B cell (primary cell): ENCODE data around the gene KCNK1. TPM values are rescaled to one million over a fixed set of nuclear protein-coding genes. Genes with fewer than 3 reads are reported as not detected.

ENCODE experiments used
- ATAC-seq: fragments of 200-7000 bp; cut with Tn5 transposase; one replicate; pipeline ENCODE4 v1.10.0; 2021; ENCODE audit warnings: low read depth, mild to moderate bottlenecking, moderate number of reproducible peaks, moderate library complexity
- CTCF ChIA-PET: fragments of 350-600 bp; sonication (Branson Sonifier 250); formaldehyde crosslinking; loops from one replicate; lab custom pipeline; 2021; ENCODE audit warnings: antibody characterized with exemption, inconsistent platforms; lab: Charles Lee
- POLR2A ChIA-PET: fragments of 350-600 bp; sonication (Branson Sonifier 250); formaldehyde crosslinking; loops from one replicate; lab custom pipeline; 2021; ENCODE audit warnings: antibody characterized with exemption; lab: Charles Lee
- DNase-seq: peaks from one replicate; pipeline ENCODE4 v3.0.0; 2013
- H2AFZ ChIP-seq: 2 replicates; pipeline ENCODE4 v1.6.1; 2012; ENCODE audit warnings: mild to moderate bottlenecking, low read depth, low read length; ENCODE audit not compliant: insufficient read depth, poor library complexity, severe bottlenecking
- H3K27ac ChIP-seq, 2 donors: 1 replicate in 1 of 2; 2 replicates in 1 of 2; pipeline ENCODE4 v1.5.1; 2012 to 2013; ENCODE audit warnings: low read length in 2 of 2, mild to moderate bottlenecking in 2 of 2, moderate library complexity in 1 of 2
- H3K27me3 ChIP-seq, 4 experiments: fragments of 200-600 bp in 1 of 4; sonication (generic) in 1 of 4; replicated peaks in 1 of 4; 1 replicate in 2 of 4; 2 replicates in 2 of 4; pipeline versions ENCODE4 v1.6.1 to v1.7.0; 2013 to 2016; ENCODE audit warnings: low read length in 3 of 4, mild to moderate bottlenecking in 2 of 4, mixed read lengths in 1 of 4, moderate library complexity in 1 of 4; ENCODE audit not compliant: insufficient read depth in 4 of 4, control insufficient read depth in 3 of 4; ENCODE audit errors: control extremely low read depth in 1 of 4
- H3K36me3 ChIP-seq, 2 experiments: replicated peaks in 1 of 2; 1 replicate in 1 of 2; 2 replicates in 1 of 2; pipeline versions ENCODE4 v1.6.1 to v1.7.1; 2013; ENCODE audit warnings: low read length in 1 of 2; ENCODE audit not compliant: insufficient read depth in 2 of 2, control insufficient read depth in 1 of 2; ENCODE audit errors: control extremely low read depth in 1 of 2, extremely low read depth in 1 of 2
- H3K4me1 ChIP-seq, 2 donors: fragments of 200-600 bp in 1 of 2; sonication (generic) in 1 of 2; 1 replicate in 1 of 2; 2 replicates in 1 of 2; pipeline versions ENCODE4 v1.5.1 to v1.6.1; 2013 to 2017; ENCODE audit warnings: low read length in 2 of 2; ENCODE audit not compliant: control insufficient read depth in 2 of 2, insufficient read depth in 2 of 2
- H3K4me2 ChIP-seq: replicated peaks from 2 replicates; pipeline ENCODE3; 2012; ENCODE audit warnings: mild to moderate bottlenecking, low read depth, low read length; ENCODE audit not compliant: poor library complexity, severe bottlenecking
- H3K4me3 ChIP-seq, 5 experiments: fragments of 200-600 bp in 1 of 5; sonication (generic) in 1 of 5; 1 replicate in 3 of 5; 2 replicates in 2 of 5; pipeline versions ENCODE4 v1.5.1 to v1.7.0; 2011 to 2016; ENCODE audit warnings: low read length in 4 of 5, mild to moderate bottlenecking in 4 of 5, low read depth in 2 of 5, control low read depth in 1 of 5, moderate library complexity in 1 of 5; ENCODE audit not compliant: insufficient read depth in 1 of 5; ENCODE audit errors: control extremely low read depth in 1 of 5, extremely low read depth in 1 of 5
- H3K79me2 ChIP-seq: fragments of 200-600 bp; sonication (generic); one replicate; pipeline ENCODE4 v1.6.0; 2016; ENCODE audit warnings: low read length; ENCODE audit not compliant: control insufficient read depth, insufficient read depth
- H3K9ac ChIP-seq: fragments of 200-600 bp; sonication (generic); 2 replicates; pipeline ENCODE4 v1.6.1; 2017; ENCODE audit warnings: mild to moderate bottlenecking, low read length, moderate library complexity
- H3K9me3 ChIP-seq, 3 donors: one replicate each; pipeline versions ENCODE4 v1.6.1 to v1.7.1; 2013; ENCODE audit warnings: low read length in 2 of 3; ENCODE audit not compliant: control insufficient read depth in 2 of 3, insufficient read depth in 1 of 3; ENCODE audit errors: control extremely low read depth in 1 of 3
- H4K20me1 ChIP-seq: 2 replicates; pipeline ENCODE4 v1.6.0; 2012; ENCODE audit warnings: mild to moderate bottlenecking, low read length; ENCODE audit not compliant: insufficient read depth, control insufficient read depth, poor library complexity, severe bottlenecking
- H3K27ac Mint-ChIP-seq: one replicate; pipeline ENCODE4 v1.8.0; 2021; ENCODE audit warnings: mixed read lengths
- H3K27me3 Mint-ChIP-seq: one replicate; pipeline ENCODE4 v1.8.0; 2021; ENCODE audit warnings: mixed read lengths
- H3K4me1 Mint-ChIP-seq: one replicate; pipeline ENCODE4 v1.8.0; 2021; ENCODE audit warnings: mixed read lengths
- H3K4me3 Mint-ChIP-seq: one replicate; pipeline ENCODE4 v1.8.0; 2021; ENCODE audit warnings: mixed read lengths
- H3K9me3 Mint-ChIP-seq: one replicate; pipeline ENCODE4 v1.8.0; 2022; ENCODE audit warnings: mixed read lengths; ENCODE audit not compliant: insufficient read depth
- EZH2 ChIP-seq: IDR thresholded peaks from 2 replicates; pipeline ENCODE4 v1.6.1; 2012; ENCODE audit warnings: borderline replicate concordance, low read depth, mild to moderate bottlenecking, moderate library complexity, low read length; ENCODE audit not compliant: insufficient read depth, poor library complexity, severe bottlenecking
- WGBS: methylation state at CpG from one replicate; pipeline ENCODE4 v1.1.5; 2013; ENCODE audit warnings: missing lambda C conversion rate; ENCODE audit not compliant: insufficient coverage; 5-methylcytosine and 5-hydroxymethylcytosine counted together
- intact Hi-C: fragments of 100-400 bp; cut with micrococcal nuclease; formaldehyde crosslinking; loops from one replicate; pipeline ENCODE4 v1.10.0; 2022
- polyA plus RNA-seq: library from polyadenylated mRNA; depleted of rRNA; stranded (reverse); fragments of >200 nt; gene quantifications from 2 replicates; pipeline ENCODE4 v1.2.3, GENCODE V29; 2012
- total RNA-seq, 2 donors: library from RNA; stranded (reverse); fragments of 120-200 nt in 1 of 2; gene quantifications; 1 replicate in 1 of 2; 2 replicates in 1 of 2; pipeline versions ENCODE4 v1.2.3 to v1.2.4, GENCODE V29; 2013 to 2022
- TF ChIP-seq, protein P1 (sequence below): fragments of 200-600 bp; IDR thresholded peaks from one replicate; pipeline ENCODE4 v1.8.0; 2022; ENCODE audit warnings: antibody characterized with exemption, mild to moderate bottlenecking

Gene KCNK1
- total and polyA plus RNA-seq, 2 donors (not counting 1 experiment from before 2014, with no cell fraction given), result not detected

DNA sequence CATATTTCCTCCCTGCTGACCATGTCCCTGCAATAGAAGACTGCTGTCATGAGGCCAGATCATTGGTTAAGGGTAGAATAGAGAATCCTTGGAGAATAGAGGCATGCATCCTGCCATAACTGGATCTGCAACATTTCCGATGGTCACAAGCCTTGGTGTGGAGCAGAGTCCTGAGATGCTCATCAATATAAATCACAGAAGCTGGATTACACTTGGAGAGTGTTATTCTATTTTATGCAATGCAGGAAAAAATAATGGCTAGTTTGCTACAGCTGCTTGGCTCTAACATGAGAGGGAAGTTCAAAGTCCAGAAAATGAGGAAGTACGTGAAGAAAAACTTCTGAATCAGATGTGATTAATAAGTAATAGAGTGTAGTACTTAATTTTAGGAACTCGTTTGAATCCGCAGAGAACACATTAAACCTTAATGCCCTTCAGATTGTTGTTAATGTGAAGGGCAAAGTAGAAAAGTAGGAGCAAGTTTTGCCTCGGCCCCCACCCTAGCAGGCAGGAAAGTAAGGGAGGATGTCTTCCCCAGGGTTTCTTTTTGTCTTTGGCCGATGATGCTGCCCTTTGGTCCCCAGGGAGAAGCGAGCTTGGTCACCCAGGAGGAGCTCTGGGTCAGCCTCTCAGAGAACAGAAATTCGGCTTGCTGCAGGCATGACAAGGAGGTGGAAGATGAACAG is 59.5 kb downstream of the KCNK1 start:
- no peaks in the 10 kb centered on the region for H3K79me2 ChIP-seq
- Mint-ChIP-seq H3K4me1 (no peaks in the 10 kb centered on the region), H3K9me3 (no peaks in the 10 kb centered on the region), H3K27me3 (peaks cover 9% of the 10 kb centered on the region), H3K4me3 (no peak overlapping the region), H3K27ac (no peak overlapping the region)
- no peaks in the 10 kb centered on the region for H3K9me3 ChIP-seq
- no peaks in the 10 kb centered on the region for H3K4me1 ChIP-seq
- H3K9ac ChIP-seq, result no peak overlapping the region
- no peaks in the 10 kb centered on the region for H3K36me3 ChIP-seq
- no peak for ATAC-seq
- H4K20me1 ChIP-seq, result no peaks in the 10 kb centered on the region
- no peak overlapping the region for H3K4me3 ChIP-seq
- ChIA-PET POLR2A (no interaction called here), CTCF (no interaction called here)
- H3K4me2 ChIP-seq, result no peak overlapping the region
- DNase-seq, result no peak
- H2AFZ ChIP-seq, result no peak overlapping the region
- no peaks in the 10 kb centered on the region for H3K27me3 ChIP-seq
- 45% methylated on average over 7 of the region's 8 CpGs for WGBS
- no peak overlapping the region for H3K27ac ChIP-seq
- TF ChIP-seq, protein P1, sequence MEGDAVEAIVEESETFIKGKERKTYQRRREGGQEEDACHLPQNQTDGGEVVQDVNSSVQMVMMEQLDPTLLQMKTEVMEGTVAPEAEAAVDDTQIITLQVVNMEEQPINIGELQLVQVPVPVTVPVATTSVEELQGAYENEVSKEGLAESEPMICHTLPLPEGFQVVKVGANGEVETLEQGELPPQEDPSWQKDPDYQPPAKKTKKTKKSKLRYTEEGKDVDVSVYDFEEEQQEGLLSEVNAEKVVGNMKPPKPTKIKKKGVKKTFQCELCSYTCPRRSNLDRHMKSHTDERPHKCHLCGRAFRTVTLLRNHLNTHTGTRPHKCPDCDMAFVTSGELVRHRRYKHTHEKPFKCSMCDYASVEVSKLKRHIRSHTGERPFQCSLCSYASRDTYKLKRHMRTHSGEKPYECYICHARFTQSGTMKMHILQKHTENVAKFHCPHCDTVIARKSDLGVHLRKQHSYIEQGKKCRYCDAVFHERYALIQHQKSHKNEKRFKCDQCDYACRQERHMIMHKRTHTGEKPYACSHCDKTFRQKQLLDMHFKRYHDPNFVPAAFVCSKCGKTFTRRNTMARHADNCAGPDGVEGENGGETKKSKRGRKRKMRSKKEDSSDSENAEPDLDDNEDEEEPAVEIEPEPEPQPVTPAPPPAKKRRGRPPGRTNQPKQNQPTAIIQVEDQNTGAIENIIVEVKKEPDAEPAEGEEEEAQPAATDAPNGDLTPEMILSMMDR, result no peak
- no peak for TF ChIP-seq EZH2
- intact Hi-C loops, result no loop called here

GRCh38 chr1:233673947-233674431 is 60.1 kb downstream of the KCNK1 start:
- POLR2A ChIA-PET, result no interaction called here
- Mint-ChIP-seq H3K27ac (no peak overlapping the region), H3K27me3 (peaks cover 9% of the 10 kb centered on the region), H3K4me3 (no peak overlapping the region), H3K4me1 (no peaks in the 10 kb centered on the region), H3K9me3 (no peaks in the 10 kb centered on the region)
- no peaks in the 10 kb centered on the region for H3K36me3 ChIP-seq
- WGBS, result 96% methylated on average over 5 of the region's 5 CpGs
- TF ChIP-seq, protein P1, result no peak
- TF ChIP-seq EZH2, result no peak
- H4K20me1 ChIP-seq, result no peaks in the 10 kb centered on the region
- no peak overlapping the region for H3K27ac ChIP-seq
- no peak overlapping the region for H3K9ac ChIP-seq
- H2AFZ ChIP-seq, result no peak overlapping the region
- H3K9me3 ChIP-seq, result no peaks in the 10 kb centered on the region
- intact Hi-C loops, result no loop called here
- H3K4me1 ChIP-seq, result no peaks in the 10 kb centered on the region
- H3K4me3 ChIP-seq, result no peak overlapping the region
- DNase-seq, result no peak
- H3K27me3 ChIP-seq, result no peaks in the 10 kb centered on the region
- ATAC-seq, result no peak
- H3K4me2 ChIP-seq, result no peak overlapping the region
- CTCF ChIA-PET, result no interaction called here
- no peaks in the 10 kb centered on the region for H3K79me2 ChIP-seq
